ENCODE measurements around the gene SCGB1D2.
"Not testable (repeated sequence)": the region's sequence is repeated elsewhere in the genome, so short reads cannot be mapped to it uniquely, and the experiment has no call there.

DNA sequence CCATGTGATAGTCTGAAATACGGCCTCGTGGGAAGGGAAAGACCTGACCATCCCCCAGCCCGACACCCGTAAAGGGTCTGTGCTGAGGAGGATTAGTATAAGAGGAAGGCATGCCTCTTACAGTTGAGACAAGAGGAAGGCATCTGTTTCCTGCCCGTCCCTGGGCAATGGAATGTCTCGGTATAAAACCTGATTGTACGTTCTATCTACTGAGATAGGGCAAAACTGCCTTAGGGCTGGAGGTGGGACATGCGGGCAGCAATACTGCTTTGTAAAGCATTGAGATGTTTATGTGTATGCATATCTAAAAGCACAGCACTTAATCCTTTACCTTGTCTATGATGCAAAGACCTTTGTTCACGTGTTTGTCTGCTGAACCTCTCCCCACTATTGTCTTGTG, 47.0 kb upstream of the SCGB1D2 start:
- TF ChIP-seq, protein P1, sequence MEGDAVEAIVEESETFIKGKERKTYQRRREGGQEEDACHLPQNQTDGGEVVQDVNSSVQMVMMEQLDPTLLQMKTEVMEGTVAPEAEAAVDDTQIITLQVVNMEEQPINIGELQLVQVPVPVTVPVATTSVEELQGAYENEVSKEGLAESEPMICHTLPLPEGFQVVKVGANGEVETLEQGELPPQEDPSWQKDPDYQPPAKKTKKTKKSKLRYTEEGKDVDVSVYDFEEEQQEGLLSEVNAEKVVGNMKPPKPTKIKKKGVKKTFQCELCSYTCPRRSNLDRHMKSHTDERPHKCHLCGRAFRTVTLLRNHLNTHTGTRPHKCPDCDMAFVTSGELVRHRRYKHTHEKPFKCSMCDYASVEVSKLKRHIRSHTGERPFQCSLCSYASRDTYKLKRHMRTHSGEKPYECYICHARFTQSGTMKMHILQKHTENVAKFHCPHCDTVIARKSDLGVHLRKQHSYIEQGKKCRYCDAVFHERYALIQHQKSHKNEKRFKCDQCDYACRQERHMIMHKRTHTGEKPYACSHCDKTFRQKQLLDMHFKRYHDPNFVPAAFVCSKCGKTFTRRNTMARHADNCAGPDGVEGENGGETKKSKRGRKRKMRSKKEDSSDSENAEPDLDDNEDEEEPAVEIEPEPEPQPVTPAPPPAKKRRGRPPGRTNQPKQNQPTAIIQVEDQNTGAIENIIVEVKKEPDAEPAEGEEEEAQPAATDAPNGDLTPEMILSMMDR (IDR thresholded peaks at IDR 0.05) = not testable (repeated sequence)
- not testable (repeated sequence) for TF ChIP-seq POLR2A (IDR thresholded peaks at IDR 0.05)

Data from testis (tissue), 2 donors.